Measurements from ENCODE around the gene DAZL.

- TF ChIP-seq CTCF (IDR thresholded peaks at IDR 0.05) (no peak), POLR2A (IDR thresholded peaks at IDR 0.05) (no peak)
These were observed 56.5 kb downstream of the DAZL start for GRCh38 chr3:16548721-16549120.

All from body of pancreas (tissue), 4 donors.